Testis (tissue), 2 donors: ENCODE measurements around the gene SYNE2.

Experiments
- CTCF ChIP-seq, 3 experiments: fragments of 450-650 bp in 2 of 3; fragments of 200-600 bp in 1 of 3; sonication (generic) in 1 of 3; IDR thresholded peaks; one replicate each; pipeline ENCODE4 v1.5.1; 2016 to 2019; ENCODE audit warnings: antibody characterized with exemption in 3 of 3, mild to moderate bottlenecking in 2 of 3, moderate library complexity in 1 of 3
- POLR2A ChIP-seq: fragments of 450-650 bp; IDR thresholded peaks from one replicate; pipeline ENCODE4 v1.6.1; 2017; ENCODE audit warnings: antibody characterized with exemption, mild to moderate bottlenecking, moderate library complexity

- TF ChIP-seq CTCF (IDR thresholded peaks at IDR 0.05) (no peak), POLR2A (no peak)
Measured at GRCh38 chr14:64190974-64191502, 338.2 kb downstream of the SYNE2 start.
